Activated CD4-positive, CD25-positive, alpha-beta regulatory T cell treated with anti-CD3 and anti-CD28 coated beads, Interleukin-2, amount 50 U/mL, for 72 hours (primary cell): Measurements from ENCODE around the gene ZFHX3.

Experiments
- DNase-seq: peaks from one replicate; pipeline ENCODE4 v3.0.0; 2021

The ZFHX3 gene

DNA sequence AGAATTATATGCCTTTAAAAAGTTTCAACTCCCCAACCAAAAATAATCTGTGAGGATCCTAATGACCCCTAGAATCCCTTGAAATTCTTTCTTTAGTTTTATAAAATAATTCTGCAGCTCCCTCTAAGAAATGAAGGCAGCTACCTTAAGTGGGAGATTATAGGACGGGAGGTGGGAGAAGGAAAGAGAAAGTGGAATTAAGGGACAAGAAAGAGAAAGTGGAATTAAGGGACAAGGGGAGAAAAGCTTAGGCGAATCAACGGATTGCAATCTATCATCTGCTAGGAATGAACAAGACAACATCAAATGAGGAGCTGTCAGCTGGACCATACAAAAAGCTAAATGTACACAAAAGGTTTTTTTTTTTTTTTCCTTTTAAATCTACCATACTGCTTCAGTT is 262.0 kb downstream of the ZFHX3 start:
- DNase-seq, result no peak

DNA sequence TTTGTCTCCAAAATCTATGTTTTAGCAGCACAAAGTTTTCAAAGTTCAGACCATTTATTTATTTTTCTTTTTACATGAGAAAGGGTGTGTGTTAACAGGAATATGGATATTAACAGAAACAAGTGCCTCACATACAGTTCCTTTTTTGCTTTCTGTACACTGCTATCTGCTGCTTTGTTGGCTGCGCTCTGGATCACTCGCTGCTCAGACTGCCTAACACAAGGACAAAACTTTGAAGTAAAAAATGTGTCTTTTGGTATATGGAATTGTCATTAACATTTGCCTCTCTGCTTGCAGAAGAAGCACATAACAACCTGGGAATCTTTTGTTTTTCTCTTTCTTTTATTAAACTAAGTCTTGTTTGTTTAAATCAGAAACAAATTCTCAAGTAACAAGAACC is 262.8 kb downstream of the ZFHX3 start:
- no peak for DNase-seq

DNA sequence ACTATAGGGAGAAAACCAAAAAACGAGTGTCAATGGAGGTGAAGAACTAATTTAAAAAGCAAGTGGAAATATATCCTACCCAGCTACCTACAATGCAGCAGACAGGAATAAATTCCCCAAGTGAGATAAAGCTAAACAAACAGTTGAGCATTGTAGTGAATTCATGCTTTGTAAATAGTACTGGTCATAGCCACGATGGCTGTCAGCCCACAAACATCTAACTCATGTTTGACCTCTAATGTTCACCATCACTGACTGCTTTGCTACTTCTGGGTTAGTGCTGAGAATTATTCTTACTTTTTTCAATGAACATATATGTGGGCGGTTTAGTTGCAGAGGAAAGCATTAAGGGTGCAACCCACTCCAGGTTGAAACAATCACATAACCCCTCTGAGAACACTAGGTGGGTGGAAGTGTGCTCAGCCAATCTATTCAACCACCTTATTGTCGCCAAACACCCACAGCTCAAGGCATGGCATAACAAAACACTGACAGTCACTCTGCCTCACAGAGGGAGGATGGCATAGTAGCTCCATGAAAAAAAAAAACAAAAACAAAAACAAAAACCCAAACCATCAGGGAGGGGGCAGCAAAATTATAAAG is 264.1 kb downstream of the ZFHX3 start:
- no peak for DNase-seq

DNA sequence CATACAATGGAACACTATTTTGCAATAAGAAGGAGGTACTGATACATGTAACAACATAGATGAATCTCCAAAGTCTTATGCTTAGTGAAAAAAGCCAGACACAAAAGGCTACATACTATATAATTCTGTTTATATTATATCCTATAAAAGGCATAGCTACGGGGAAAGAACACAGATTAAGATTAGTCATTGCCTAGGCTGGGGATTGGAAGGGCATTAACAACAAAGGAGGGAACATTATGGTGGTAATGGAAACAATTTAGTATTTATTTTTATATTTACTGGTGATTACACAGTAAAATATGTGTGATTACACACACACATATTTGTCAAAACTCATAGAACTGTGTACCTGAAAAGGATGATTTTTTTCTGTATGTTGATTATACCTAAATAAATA is 278.1 kb downstream of the ZFHX3 start:
- DNase-seq, result no peak

DNA sequence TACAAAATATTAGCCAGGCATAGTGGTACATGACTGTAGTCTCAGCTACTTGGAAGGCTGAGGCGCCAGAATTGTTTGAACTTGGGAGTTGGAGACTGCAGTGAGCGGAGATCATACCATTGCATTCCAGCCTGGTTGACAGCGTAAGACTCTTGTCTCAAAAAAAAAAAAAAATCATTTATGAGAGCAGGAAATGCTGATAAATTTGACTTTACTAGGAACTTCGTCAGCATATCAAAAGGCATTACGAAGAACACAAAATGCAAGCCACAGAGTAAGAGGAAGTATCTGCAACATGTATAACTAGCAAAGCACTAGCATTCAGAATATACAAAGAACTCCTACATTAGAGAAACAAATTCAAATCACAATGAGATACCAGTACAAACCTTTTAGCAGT is 279.3 kb downstream of the ZFHX3 start:
- no peak for DNase-seq

DNA sequence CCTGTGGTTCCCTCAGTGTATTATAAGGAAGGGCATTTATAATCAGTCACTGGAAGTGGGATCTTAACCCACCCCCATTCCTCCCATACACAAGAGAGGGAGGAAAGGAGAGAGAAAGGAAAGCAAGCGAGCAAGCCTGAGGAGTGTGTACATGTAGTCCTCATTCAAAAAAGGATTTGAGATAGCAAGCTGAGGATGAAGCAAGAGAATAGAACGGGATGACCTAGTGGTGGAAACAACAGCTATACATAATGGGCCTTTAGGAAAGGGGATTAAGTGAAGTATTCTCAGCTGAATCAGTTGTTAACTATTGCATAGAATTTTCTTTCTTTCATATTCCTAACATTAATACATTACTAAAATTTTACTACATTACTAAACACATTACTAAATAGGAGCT is 281.4 kb downstream of the ZFHX3 start:
- no peak for DNase-seq

DNA sequence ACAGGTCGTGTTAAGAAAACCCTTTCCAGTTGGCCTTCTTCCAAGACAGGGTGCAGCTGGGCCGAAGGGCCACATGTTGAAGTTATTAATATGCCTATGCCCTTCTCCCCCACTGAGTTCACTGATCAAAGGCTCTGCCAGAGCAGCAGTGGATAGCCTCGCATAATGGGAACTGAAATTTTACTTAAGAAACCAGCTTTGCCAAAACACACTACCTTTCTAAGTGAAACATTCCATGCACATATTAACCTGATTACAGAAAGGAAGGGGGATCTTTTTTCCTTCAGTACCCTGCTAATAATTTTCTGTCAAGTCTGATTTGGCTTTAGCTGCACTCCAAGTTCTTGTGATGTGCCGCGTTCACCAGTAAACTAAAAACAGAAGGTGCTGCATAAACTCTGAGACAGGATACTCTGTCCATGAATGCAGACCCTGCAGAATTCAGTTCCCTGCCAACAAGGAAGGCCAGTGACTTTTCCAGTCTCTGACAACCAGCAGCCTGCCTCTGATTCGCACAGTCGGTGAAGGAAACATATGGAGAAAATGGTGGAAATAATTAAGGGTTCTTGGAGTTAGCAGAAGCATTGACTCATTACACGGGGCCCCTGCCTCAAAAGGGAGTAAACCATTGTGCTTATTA is 283.8 kb downstream of the ZFHX3 start:
- no peak for DNase-seq

DNA sequence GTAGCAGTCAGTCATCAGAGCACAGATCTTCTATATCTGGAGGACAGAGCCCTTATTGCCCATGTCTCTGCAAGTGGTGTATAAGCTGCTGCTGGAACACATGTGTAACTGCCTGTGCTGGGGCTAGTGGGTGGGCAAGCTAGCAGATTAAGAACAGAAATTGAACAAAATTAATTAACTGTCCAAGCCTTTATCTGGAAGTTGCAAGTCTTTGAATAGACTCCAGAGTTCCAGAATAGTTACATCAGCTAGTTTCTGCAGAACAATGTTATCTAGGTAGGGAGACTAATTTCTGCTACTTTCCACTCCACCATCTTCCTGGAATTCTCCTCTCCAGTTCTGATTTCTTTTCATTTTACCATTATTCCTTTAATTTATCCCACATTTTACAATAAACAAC is 287.3 kb downstream of the ZFHX3 start:
- DNase-seq, result no peak

DNA sequence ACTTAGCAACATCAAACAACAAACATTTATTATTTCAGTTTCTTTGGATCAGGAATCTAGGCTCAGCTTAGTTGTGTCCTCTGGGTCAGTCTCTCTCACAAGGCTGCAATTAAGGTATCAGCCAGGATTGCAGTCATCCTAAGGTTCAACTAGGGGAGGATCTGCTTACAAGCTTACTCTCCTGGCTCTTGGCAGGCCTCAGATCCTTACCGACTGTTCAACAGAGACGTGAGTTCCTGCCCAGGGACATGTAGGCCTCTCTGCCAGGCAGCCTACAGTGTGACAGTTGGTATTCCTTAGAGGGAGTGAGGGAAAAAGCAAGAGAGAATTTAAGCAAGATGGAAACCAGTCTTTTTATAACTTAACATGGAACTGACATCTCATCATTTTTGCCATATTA is 294.0 kb downstream of the ZFHX3 start:
- DNase-seq, result no peak

DNA sequence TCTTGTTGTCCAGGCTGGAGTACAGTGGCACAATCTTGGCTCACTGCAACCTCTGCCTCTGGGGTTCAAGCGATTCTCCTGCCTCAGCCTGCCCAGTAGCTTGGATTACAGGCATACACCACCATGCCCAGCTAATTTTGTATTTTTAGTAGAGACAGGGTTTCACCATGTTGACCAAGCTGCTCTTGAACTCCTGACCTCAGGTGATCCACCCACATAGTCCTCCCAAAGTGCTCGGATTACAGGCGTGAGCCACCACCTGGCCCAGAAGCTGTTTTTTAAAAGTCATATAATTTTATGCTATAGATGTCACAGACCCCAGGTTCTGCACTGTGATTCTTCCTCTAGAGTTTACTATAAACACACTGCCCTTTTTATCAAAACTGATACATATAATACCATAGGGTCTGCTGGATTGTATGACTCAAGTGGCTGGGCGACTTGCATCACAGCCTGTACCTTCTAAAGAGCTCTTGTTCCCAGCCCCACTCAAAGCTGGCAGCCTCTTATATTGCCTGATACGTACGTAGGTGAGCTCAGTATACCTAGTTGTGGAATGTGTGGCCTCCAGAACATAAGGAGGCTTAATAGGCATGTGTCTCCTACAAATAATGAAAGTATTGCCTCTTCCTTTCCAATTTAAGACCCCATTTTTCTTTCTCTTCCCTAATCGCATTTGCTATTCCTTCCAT is 295.8 kb downstream of the ZFHX3 start:
- DNase-seq, result no peak

DNA sequence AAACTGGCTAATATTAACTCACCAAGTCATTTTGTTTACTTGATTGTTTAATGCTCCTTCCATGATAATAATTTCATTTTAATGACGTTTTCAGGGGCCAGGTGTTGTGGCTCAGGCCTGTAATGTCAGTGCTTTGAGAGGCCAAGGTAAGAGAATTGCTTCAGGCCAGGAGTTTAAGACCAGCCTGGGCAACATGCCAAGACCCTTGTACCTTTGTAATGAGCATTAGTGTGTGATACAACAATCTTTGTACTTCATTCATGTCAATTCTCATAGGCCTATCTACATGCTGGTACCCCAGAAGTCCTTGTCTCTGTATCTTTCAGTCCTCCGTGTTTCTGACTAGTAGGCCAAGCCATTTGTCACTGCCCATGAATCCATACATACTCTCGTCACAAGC is 296.9 kb downstream of the ZFHX3 start:
- DNase-seq, result no peak

DNA sequence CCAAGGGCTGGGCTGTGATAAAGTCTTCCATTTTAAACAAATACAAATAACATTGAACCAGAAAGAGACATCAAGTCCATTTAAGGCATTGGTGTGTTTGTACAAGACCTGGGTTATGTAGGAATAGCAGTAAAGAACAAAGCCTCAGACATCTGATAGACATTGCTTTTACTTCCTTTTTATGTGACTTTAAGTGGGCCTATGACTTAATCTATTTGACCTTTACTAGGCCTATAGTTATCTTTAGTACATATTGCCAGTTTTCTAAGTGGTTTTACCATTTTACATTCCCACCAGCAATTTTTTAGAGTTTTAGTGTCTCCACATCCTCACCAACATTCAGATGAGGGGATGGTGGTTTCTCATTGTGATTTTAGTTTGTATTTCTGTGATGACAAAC is 298.8 kb downstream of the ZFHX3 start:
- no peak for DNase-seq

DNA sequence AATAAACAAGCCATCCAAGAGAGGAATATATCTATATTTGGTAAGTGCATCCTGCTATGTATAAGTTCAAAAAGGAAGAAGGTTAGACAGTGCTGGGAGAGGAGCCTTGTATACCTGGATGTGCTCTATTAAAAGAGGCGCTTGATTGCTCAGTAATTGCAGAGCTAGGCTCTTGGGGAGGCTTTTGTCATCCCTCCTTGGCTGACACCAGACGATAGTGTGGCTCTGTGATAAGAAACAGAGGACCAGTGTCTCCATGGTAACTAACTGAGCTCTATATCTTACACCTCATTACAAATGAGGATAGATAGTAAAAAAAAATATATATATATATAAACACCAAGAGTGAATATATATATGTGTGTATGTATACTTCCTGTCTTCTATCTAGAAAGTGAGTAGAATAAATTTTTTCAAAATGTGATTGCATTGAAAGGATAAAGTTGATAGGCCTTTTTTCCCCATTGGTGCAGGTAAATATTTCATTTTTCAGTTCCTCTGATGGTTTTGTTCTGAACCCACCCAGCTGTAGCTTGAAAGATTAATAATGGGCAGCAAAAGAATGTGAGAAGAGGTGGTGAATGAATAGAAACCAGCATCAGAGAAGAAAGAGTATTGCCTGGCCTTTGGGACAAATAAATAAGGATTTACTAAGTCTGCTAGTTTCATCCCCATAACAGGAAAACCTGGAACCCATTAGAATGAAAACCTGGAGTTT is 303.7 kb downstream of the ZFHX3 start:
- no peak for DNase-seq

DNA sequence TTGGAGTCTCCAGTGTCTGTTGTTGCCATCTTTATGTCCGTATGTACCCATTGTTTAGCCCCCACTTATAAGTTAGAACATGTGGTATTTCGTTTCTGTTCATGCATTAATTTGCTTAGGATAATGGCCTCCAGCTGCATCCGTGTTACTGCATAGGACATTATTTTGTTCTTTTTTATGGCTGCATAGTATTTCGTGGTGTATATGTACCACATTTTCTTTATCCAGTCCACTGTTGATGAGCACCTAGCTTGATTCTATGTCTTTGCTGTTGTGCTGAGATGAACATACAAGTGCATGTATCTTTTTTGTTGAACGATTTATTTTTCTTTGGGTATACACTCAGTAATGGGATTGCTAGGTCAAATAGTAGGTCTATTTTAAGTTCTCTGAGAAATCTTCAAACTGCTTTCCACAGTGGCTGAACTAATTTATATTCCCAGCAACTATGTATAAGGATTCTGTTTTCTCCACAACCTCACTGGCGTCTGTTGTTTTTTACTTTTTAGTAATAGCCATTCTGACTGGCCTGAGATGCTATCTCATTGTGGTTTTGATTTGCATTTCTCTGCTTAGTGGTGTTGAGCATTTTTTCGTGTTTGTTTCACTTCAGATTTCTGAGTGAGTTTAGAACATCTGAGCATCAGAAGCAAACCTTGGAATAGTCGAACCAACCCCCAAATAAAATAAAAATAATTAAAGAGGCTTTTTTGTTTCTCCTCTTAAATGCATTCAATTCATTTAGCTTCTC is 304.7 kb downstream of the ZFHX3 start:
- DNase-seq, result no peak

DNA sequence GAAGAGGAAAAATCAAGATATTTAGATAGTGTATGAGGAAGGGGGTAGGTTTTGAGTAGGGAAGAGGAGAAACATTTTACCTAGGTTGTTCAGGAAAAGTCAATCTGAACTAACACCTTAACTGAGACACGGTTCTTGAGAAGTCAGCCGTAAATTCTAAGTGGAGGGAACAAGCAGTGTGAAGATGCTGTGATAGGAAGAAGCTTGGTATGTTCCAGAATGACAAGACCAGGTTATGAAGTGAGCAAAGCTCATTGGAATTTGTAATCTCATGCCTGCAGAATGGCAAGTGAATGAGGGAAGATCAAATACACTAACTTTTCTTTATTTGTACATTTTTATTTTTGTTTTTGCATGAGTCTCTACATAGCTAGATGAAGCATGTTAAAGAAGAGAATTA is 307.6 kb downstream of the ZFHX3 start:
- no peak for DNase-seq

DNA sequence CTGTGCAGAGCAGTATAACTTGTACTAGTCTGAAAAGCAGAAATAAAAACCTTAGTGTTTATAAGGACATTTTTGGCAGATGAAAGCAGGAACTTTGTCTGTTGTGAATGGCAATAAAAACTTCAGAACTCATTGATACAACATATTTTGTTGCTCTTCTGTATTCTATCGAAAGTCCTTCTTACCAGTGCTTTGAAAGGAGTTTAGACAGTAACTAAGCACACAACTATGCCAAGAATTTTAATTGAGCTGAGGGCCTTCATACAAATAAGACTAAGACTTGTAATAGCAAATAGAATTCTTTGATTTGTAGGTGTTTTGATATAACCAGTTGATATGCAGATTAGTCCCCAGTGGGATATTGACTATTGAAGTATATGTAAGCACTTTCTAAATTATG is 308.4 kb downstream of the ZFHX3 start:
- DNase-seq, result no peak

DNA sequence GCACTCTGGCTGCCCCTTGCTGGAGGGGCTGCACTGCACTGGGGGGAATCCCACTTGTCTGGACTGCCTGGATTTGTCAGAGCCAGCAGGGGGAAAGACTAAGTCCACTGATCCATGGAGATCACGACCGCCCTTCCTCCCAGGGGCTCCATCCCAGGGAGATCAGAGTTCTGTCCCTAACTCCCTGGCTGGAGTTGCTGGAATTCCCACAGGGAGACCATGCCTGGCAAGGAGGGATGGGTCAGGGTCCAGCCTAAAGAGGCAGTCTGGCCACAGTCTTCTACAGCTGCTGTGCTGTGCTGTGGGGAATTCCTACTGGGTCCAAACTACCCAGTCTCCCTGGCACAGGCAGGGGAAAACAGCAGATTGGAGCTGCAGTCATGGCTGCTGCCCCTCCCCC is 311.9 kb downstream of the ZFHX3 start:
- no peak for DNase-seq
